Measurements from ENCODE around the gene GGA3.
"Not testable (repeated sequence)": the region's sequence is repeated elsewhere in the genome, so short reads cannot be mapped to it uniquely, and the experiment has no call there.

The GGA3 gene

DNA sequence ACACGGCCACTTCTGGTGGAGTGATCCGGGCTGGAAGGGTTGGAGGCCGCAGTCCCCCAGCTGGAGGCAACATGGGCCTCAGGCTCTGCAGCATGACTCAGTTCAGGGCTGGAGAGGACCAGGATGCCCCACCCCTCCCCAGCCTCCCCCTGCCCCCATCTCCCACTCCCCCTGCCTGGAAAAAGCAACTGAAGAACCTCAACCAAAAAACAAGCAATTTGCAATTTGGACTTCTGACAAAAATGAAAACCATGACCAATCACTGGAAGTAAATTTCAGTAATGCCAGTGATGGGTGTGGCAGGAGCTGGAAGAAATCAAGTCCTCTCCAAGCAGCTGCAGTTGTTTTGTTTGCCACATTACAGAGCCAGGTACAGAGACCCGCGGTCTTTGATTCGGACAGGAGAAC, 16.3 kb upstream of the GGA3 start:
- DNase-seq, result no peak
- intact Hi-C loops (cut with DNase I), result no loop called here

DNA sequence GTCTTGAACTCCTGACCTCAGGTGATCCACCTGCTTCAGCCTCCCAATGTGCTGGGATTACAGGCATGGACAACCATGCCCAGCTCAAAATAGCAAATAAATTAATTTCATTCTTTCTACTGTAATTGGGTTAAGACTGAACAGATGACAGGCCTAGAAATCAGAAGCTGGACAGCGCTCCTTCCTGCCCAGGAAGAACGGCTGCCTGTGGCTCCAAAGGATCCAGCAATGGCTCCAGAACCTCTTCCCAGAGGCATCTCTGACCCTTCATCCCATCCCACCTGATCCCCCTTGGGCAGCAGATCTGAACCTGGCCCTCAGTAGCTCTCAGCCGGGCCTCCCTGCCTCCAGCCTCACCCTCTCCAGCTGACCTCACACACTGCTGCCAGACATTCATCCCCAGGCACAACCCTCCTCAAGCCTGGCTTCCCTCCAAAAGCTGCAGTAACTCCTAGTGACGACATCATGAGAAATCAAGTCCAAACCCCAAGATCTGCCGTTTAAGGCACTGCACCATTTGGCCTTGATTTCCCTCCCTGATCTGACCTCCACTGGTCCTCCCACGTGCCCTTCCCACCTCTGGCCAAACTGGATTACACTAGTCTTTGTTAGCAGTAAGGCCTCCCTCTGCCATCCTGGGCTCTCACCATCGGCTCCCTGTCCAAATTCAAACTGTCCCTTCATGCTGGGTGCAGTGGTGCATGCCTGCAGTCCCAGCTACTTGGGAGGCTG, 12.7 kb upstream of the GGA3 start:
- DNase-seq, result no peak
- intact Hi-C loops (cut with DNase I), result no loop called here

GRCh38 chr17:75272848-75273184, 11.4 kb upstream of the GGA3 start:
- DNase-seq, result no peak
- intact Hi-C loops (cut with DNase I), result no loop called here

GRCh38 chr17:75271955-75272847, 10.8 kb upstream of the GGA3 start:
- peak in 19 of 42 donors; percentile 23 to 60 (median 41) for DNase-seq
- intact Hi-C loops (cut with DNase I), result no loop called here

- intact Hi-C loops (cut with DNase I), result no loop called here
- peak; percentile 26 to 92 (median 82) for DNase-seq
These were observed 10.0 kb upstream of the GGA3 start for GRCh38 chr17:75271233-75271954.

- intact Hi-C loops (cut with DNase I), result no loop called here
- no peak for DNase-seq
These were observed 9.5 kb upstream of the GGA3 start, which contains the start of gene MIF4GD for GRCh38 chr17:75270966-75271232. Gene MIF4GD, minus strand, starts transcription at chr17:75271231. Its CDS starts 1,036 bp downstream, at chr17:75270195.

GRCh38 chr17:75270218-75270965, 9.0 kb upstream of the GGA3 start:
- intact Hi-C loops (cut with DNase I), result no loop called here
- DNase-seq, result peak in 39 of 42 donors; percentile 27 to 76 (median 53)

DNA sequence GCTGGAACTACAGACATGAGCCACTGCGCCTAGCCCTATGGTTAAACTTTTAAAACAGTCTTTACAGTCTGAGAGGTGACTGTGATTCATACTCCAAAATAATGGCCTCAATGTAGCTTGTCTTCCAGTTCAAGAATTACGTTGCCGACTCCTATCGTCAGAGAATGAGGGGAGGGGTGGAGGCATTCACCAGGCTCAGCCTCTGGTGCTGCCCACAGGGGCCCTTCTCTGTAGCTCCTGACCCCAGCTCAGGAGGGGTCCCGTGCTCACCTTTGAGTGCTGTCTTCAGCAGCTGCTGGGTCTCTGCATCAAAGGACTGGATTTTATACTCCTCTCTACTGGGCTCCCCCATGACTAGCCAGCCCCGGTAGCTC, 8.4 kb upstream of the GGA3 start:
- DNase-seq, result peak in 2 of 42 donors; percentile 16 to 18
- intact Hi-C loops (cut with DNase I), result no loop called here

- no peak for DNase-seq
- intact Hi-C loops (cut with DNase I), result no loop called here
These were observed 6.2 kb upstream of the GGA3 start for GRCh38 chr17:75267411-75268232.

- intact Hi-C loops (cut with DNase I), result no loop called here
These were observed 5.7 kb upstream of the GGA3 start for GRCh38 chr17:75267153-75267410.

DNA sequence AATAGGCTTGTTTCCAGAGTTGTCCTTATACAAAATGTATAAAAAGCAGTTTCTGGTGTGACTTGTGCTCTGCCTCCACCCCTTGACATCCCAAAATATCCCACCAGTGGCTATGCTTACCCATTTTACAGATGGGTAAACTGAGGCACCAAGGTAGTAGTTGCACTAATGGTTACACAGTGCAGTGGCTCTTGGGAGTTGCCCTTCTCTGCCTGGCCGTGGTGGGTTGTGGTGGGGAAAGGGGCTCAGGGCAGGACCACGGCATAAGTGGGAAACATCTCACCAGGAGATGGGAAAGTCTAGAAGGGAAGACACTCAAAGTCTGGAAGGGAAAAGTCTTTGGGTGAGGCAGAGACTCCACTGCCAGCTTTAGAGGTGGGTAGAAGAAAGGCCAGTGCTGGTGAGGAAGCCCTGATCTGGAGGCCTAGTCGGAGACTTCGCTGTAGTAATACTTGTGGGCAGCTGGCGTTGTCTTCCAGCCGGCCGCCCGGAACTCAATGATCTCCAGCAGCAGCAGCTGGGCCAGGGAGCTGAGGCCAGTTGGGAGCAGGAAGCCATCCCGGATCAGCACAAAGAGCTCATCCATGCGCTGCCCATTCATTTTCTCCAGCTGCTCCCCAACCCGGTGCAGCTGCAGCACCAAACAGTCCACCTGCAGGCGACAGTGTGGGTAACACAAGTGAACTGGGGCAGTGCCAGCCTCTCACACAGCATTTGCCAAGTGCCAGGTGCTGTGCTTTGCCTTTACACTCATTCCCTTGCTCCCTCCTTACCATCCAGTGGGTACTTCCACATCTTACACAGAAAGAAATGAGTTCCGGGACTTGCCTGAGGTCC, 5.1 kb upstream of the GGA3 start:
- intact Hi-C loops (cut with DNase I), result no loop called here
- DNase-seq, result peak in 31 of 42 donors; percentile 10 to 72 (median 45)

More at GRCh38 chr17:75267153-75267410, 5.7 kb upstream of the GGA3 start:
- peak in 11 of 42 donors; percentile 21 to 61 (median 37) for DNase-seq

GRCh38 chr17:75265614-75266315, 4.4 kb upstream of the GGA3 start:
- intact Hi-C loops (cut with DNase I), result no loop called here
- DNase-seq, result no peak

DNA sequence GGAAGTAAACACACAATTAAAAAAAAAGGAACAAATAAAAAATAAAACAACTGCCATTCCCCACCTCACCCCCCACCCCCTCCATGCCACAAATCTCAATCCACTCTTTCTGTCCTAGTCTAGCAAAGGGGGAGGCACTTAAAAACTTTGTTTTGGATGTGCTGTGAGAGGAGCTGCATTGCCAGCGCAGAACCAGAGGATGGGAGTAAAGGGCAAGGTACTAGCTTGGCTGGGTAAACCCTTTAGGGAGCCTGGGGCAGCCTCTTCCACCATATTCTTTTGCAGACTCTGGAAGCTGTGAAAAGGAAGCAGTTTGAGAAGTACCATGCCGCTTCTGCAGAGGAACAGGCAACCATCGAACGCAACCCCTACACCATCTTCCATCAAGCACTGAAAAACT, 1.6 kb upstream of the GGA3 start:
- DNase-seq, result no peak

DNA sequence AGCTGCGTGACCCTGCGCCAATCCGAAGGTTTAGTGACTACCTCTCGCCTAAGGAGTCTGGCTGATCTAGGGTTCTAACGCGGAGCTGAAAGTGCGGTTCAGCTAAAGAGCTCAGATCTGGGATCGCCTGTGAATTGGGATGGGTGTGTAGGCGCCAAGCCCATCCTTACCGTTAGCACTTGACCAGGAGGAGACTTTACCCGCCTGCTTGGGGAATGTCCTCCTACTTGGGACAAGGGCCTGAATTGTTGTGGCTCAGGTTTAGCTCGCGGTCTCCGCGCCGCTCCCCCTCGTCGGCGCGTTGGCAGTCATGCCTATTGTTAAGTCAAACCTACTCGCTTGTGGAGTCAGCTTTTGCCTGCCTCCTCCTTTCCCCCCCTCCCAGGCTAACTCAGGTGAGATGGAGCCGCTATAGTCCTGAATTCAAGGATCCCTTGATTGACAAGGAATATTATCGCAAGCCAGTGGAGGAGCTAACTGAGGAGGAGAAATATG, 753 bp upstream of the GGA3 start:
- intact Hi-C loops (cut with DNase I), result no loop called here
- peak in 19 of 42 donors; percentile 21 to 71 (median 50) for DNase-seq

More for the DNA sequence above, 1.6 kb upstream of the GGA3 start:
- intact Hi-C loops (cut with DNase I), result no loop called here

DNA sequence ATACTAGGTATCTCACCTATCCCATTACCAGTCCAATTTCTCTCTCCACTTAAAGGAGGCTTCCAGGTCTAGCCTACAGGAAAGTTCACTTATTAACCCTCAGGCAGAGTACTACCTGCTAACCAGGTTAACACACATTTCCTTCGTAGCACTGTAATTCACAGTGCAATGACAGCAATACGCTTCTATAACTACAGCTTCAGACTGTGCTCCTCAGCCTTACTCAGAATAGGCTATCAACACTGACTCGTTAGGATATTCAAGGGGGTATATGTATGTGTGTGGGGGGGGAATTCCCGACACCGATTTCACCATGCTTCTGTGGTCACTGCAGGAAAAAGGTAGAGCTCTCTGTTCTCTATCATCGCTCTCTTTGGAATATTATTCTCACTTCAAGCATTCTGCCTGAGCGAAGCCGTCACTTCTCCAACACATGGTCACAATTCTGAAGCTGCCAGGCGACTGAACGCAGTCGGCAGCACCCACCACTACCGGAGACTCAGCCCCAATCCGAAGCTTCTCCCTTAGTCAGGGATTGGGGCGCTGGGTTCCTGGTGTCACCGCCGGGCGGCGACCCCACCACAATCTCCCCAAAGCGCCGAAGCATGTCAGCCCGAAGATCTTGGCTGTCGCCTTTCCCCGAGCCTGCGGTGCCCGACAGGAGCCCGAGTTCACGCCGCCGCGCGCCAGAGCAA, 618 bp downstream of the GGA3 start:
- peak in 3 of 42 donors; percentile 24 to 32 (median 30) for DNase-seq
- intact Hi-C loops (cut with DNase I), result no loop called here

DNA sequence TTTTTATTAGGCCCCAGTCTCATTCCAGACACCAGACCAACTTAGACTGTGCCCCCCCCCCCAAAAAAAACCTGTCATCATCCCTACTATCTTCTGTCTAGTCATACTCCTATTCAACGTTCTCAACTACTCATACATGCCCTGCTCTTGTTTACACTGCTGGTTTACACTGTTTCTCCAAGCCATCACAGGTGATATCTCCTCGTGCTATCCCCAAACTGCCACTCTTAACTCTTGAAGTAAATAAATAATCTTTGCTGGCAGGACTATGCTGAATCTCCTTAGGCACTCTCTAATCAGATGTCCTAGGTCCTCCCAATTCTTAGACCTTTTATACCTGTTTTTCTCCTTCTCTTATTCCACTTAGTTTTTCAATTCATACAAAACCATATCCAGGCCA, 4.2 kb downstream of the GGA3 start:
- DNase-seq; intact Hi-C loops (cut with DNase I): not testable (repeated sequence)
